Osteoblast (primary cell): Measurements from ENCODE around the gene NTHL1. TPM values are rescaled to one million over a fixed set of nuclear protein-coding genes. Genes with fewer than 3 reads are reported as not detected.

Experiments used
- DNase-seq: peaks from one replicate; pipeline ENCODE4 v3.0.0; 2011; ENCODE audit warnings: low spot score, mixed read lengths; ENCODE audit not compliant: insufficient read length; ENCODE audit errors: missing footprints
- H2AFZ ChIP-seq: 2 replicates; pipeline ENCODE4 v1.6.0; 2011; ENCODE audit warnings: mild to moderate bottlenecking, low read length
- H3K27ac ChIP-seq: 2 replicates; pipeline ENCODE4 v1.5.1; 2011; ENCODE audit warnings: mild to moderate bottlenecking, low read depth, low read length, moderate library complexity
- H3K27me3 ChIP-seq: 2 replicates; pipeline ENCODE4 v1.6.0; 2012; ENCODE audit warnings: mild to moderate bottlenecking, control low read depth, inconsistent platforms, low read length, moderate library complexity; ENCODE audit not compliant: insufficient read depth
- H3K36me3 ChIP-seq: 2 replicates; pipeline ENCODE4 v1.5.1; 2011; ENCODE audit warnings: mild to moderate bottlenecking, low read length, control low read depth, moderate library complexity; ENCODE audit not compliant: insufficient read depth
- H3K4me1 ChIP-seq: 2 replicates; pipeline ENCODE4 v1.5.1; 2011; ENCODE audit warnings: mild to moderate bottlenecking, low read length, control low read depth, moderate library complexity; ENCODE audit not compliant: insufficient read depth
- H3K4me2 ChIP-seq: 2 replicates; pipeline ENCODE4 v1.6.0; 2011; ENCODE audit warnings: mild to moderate bottlenecking, low read length; ENCODE audit not compliant: insufficient read depth
- H3K4me3 ChIP-seq: fragments of 200-600 bp; sonication (generic); 3 replicates; pipeline ENCODE4 v1.5.1; 2012; ENCODE audit warnings: mild to moderate bottlenecking, low read length, inconsistent platforms; ENCODE audit not compliant: insufficient read depth
- H3K79me2 ChIP-seq: 2 replicates; pipeline ENCODE4 v1.6.0; 2012; ENCODE audit warnings: mild to moderate bottlenecking, low read length, control low read depth, inconsistent platforms; ENCODE audit not compliant: insufficient read depth
- H3K9me3 ChIP-seq: 2 replicates; pipeline ENCODE4 v1.5.1; 2011; ENCODE audit warnings: low read depth, low read length, control low read depth
- H4K20me1 ChIP-seq: 2 replicates; pipeline ENCODE4 v1.6.0; 2012; ENCODE audit warnings: mild to moderate bottlenecking, low read length, control low read depth; ENCODE audit not compliant: insufficient read depth
- total RNA-seq: library from RNA; depleted of rRNA; stranded (reverse); fragments of >200 nt; gene quantifications from 2 replicates; pipeline ENCODE4 v1.2.3, GENCODE V29; 2012
- TF ChIP-seq, protein P1 (sequence below): IDR thresholded peaks from 2 replicates; pipeline ENCODE4 v1.5.1; 2011; ENCODE audit warnings: mild to moderate bottlenecking, low read depth, low read length, moderate library complexity; ENCODE audit errors: extremely low read depth

The NTHL1 gene
- 22.8 and 24.8 TPM in 2 replicates for total RNA-seq

DNA sequence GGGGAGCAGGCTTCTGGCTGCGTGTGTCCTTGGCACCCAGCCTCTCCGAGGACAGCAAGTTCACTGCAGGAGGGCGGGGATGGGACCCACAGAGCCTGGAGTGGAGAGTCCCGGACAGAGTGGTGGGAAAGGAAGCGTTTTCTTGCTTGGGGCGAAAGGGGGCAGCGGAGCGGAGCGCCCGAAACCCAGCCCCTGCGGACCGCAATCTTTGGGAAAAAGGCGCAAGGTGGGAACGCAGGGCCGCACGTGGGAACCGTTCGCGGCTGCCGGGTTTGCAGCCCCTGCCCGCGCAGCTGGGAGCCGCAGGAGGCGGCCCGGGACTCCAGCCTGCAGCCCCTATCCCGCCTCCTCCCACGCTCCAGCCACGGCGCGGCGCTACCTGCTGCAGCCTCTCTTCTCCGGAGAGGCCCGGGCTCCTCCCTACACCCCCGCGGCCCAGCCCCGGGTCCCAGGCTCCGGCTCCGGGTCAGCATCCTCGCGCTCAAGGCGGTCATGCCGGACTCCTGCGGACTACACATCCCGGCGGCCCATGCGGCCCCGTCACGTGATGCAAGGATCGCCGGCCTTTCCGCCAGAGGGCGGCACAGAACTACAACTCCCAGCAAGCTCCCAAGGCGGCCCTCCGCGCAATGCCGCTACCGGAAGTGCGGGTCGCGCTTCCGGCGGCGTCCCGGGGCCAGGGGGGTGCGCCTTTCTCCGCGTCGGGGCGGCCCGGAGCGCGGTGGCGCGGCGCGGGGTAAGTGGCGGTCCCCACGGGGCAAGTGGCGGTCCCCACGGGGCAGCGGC is at the start of gene NTHL1, which contains the start of gene TSC2:
TSS of gene NTHL1 (minus strand) at position 505 of the 786 bp plus-strand sequence. CDS start at position 494, 11 bp downstream.
TSS of gene TSC2 (plus strand) at position 656 of the 786 bp plus-strand sequence. CDS start 631 bp downstream, outside the sequence.
- Histone ChIP-seq H3K4me3 (peak within 1 kb of the TSS; percentile 91), H3K27ac (peak within 1 kb of the TSS; percentile 21), H4K20me1 (no peaks in the 10 kb centered on the region), H3K79me2 (peaks cover 36% of the 10 kb centered on the region), H3K4me1 (peaks cover 13% of the 10 kb centered on the region), H3K27me3 (no peaks in the 10 kb centered on the region), H3K9me3 (no peaks in the 10 kb centered on the region), H3K36me3 (peaks cover 18% of the 10 kb centered on the region), H2AFZ (peak within 1 kb of the TSS; percentile 81), H3K4me2 (peak within 1 kb of the TSS; percentile 90)
- TF ChIP-seq, protein P1, sequence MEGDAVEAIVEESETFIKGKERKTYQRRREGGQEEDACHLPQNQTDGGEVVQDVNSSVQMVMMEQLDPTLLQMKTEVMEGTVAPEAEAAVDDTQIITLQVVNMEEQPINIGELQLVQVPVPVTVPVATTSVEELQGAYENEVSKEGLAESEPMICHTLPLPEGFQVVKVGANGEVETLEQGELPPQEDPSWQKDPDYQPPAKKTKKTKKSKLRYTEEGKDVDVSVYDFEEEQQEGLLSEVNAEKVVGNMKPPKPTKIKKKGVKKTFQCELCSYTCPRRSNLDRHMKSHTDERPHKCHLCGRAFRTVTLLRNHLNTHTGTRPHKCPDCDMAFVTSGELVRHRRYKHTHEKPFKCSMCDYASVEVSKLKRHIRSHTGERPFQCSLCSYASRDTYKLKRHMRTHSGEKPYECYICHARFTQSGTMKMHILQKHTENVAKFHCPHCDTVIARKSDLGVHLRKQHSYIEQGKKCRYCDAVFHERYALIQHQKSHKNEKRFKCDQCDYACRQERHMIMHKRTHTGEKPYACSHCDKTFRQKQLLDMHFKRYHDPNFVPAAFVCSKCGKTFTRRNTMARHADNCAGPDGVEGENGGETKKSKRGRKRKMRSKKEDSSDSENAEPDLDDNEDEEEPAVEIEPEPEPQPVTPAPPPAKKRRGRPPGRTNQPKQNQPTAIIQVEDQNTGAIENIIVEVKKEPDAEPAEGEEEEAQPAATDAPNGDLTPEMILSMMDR: no peak
- peak; percentile 100 for DNase-seq

DNA sequence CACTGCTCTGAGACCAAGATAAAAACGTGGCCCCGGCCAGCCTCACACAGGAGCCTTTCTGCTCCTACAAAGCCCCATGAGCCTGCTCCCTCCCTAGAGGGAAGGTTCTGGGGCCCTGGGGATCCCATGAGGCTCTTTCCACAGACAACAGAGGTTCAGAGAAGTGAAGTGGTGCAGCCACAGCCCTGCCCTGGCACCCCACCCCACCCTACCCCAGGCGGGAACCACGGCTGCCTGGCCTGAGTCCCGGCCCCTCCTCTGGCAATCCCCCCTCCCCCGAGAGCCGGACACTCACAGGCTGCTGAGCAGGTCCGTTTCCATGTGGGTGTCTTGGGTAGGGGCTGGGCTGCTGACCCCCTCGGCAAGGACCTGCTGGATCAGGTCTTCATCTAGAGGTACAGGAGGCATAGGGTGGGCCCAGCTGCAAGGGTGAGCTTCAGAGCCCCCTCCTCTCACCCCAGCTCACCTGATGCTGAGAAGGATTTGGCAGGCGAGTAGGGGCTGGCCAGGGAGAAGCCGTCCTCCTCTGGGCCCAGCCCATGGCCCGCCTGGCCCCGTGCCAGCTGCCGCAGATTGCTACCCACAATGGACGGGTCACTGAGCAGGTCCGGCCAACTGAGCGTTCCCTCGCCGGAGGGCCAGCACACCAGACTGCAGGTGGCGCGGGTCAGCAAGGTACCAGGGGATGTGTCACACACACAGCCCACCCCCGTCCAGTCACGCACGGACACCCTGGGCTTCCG is 49.4 kb upstream of the NTHL1 start:
- DNase-seq: peak; percentile 93
- TF ChIP-seq, protein P1: no peak
- no peak overlapping the region for H2AFZ ChIP-seq
- no peaks in the 10 kb centered on the region for H3K9me3 ChIP-seq
- peaks cover 49% of the 10 kb centered on the region for H3K36me3 ChIP-seq
- no peaks in the 10 kb centered on the region for H3K27me3 ChIP-seq
- peaks cover 31% of the 10 kb centered on the region for H4K20me1 ChIP-seq
- peaks cover 7% of the 10 kb centered on the region for H3K4me1 ChIP-seq
- H3K27ac ChIP-seq: no peak overlapping the region
- no peak overlapping the region for H3K4me3 ChIP-seq
- H3K4me2 ChIP-seq: no peak overlapping the region
- H3K79me2 ChIP-seq: peaks cover 2% of the 10 kb centered on the region

DNA sequence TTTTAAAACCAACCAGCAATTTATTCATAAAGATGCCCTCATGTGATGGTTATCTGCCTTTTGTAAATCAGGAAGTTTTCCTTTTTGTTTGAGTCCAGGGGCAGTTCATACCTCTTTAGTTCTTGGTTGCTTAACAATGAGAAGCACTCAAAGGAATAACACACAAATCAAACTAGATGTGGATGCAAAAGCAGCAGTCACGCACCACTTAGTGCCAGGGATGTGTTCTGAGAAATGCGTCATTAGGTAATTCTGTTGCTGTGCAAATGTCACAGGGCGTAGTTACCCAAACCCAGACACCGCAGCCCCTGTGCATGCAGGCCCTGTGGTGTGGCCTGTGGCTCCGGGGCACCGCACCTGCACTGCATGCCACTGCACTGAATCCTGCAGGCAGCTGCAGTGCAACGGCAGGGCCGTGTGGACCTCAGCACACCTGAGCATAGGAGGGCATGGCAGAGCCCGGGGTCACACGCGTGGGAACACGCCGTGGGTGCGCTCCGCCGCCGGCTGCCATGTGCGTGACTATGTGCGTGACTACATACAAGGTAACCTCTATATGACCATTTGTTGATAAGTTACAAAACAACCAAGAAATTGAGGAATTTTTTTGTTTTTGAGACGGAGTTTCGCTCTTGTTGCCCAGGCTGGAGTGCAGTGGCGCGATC is 48.4 kb upstream of the NTHL1 start:
- H3K9me3 ChIP-seq: no peaks in the 10 kb centered on the region

More for the DNA sequence above, 48.4 kb upstream of the NTHL1 start:
- Histone ChIP-seq H3K4me3 (no peak overlapping the region), H3K79me2 (peaks cover 2% of the 10 kb centered on the region), H3K36me3 (peaks cover 54% of the 10 kb centered on the region), H4K20me1 (peaks cover 32% of the 10 kb centered on the region), H3K27ac (peak overlapping the region; percentile 23), H2AFZ (no peak overlapping the region), H3K4me1 (peaks cover 7% of the 10 kb centered on the region), H3K4me2 (no peak overlapping the region), H3K27me3 (no peaks in the 10 kb centered on the region)
- TF ChIP-seq, protein P1: no peak
- peak; percentile 91 for DNase-seq
